CD4-positive, alpha-beta T cell treated with Interleukin-6 for 4 hours (primary cell): Measurements from ENCODE around the gene FHAD1.
"Not testable (repeated sequence)": the region's sequence is repeated elsewhere in the genome, so short reads cannot be mapped to it uniquely, and the experiment has no call there.

Experiments used
- DNase-seq: peaks from one replicate; pipeline ENCODE4 v3.0.0-alpha.2; 2020; ENCODE audit warnings: mixed read lengths

The FHAD1 gene

DNA sequence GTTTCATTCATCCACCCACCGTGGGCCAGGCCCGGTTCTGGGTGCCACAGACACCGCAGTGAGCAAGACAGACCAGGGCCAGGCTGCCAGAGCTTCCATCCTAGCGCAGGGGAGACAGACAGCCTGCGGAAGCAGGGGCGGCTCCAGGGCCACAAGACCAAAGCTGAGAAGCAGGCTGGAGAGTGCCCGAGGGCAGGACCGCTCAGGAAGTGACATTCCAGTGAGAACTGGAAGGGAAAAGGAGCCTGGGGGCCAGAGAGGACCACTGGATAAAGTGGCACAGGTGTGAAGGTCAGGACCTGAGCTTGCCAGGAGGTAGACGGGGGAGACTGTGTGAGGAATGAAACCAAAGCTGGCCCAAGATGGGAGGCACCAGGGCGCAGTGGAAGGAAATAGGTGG lies 103.1 kb downstream of the FHAD1 start:
- no peak for DNase-seq

- DNase-seq = no peak
These were observed 103.7 kb downstream of the FHAD1 start for GRCh38 chr1:15350551-15351200.

DNA sequence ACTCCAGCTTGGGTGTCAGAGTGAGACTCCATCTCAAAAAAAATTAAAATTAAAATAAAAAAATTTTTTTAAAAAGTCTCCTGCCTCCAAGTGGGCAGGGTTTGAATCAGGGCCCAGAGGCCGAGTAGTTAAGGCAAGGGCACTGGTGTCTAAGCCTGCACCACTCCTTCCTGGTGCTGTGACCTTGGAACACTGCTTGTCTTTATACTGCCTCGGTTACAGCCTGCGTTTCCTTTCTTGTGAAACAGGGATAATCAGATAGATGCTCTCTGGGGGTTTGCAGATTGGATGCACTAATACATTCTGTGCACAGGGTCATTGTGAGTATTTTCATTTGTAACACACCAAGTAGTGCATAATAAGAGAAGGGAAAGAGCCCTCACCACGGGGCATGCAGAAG lies 104.3 kb downstream of the FHAD1 start:
- no peak for DNase-seq

GRCh38 chr1:15352128-15352957 lies 105.3 kb downstream of the FHAD1 start:
- peak; percentile 33 for DNase-seq

GRCh38 chr1:15353839-15354579 lies 107.0 kb downstream of the FHAD1 start:
- DNase-seq = no peak

DNA sequence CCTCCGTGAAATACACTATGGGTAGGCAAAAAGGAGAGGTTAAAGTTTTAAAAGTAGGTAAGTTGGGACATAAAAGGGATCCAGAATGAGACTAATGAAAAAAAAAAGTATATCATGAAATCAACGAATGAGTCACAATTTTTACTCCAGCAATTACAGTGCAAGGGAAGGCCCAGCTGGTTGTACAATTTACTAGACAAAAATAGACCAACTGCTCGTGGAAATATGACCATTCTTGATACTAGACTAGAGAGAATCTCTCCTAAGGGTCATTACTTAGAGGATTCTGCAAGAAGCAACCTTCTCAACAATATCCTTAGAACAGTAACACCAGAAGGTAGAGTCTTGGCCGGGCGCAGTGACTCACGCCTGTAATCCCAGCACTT lies 107.5 kb downstream of the FHAD1 start:
- no peak for DNase-seq

DNA sequence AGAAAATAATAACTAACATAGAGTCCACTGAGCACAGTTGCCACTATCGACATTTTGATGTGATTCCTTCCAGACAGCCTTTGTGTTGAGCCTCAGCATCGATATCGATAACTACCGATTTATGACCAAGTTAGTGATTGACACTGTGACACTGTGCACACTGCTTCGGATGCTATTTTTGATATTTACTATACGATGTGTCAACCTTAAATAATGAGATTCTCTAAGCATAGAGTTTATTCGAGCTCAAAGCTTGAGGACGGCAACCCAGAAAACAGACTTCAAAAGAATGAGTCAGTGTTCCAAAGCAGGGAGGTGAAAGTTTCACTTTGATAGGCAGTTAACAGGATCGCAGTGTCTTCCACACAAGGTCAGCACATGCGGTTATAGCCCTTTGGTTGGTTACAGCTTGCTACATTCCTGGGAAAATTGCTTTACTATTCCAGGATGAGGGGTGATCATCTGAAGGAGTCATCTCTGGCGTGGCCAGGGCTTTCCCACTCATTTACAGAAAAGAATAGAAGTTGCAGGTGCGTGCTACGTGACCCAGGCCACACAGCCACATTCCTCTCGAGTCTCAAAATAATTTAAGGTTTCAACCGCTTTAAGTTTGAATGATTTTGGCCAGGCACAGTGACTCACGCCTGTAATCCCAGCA lies 109.1 kb downstream of the FHAD1 start:
- DNase-seq = no peak

DNA sequence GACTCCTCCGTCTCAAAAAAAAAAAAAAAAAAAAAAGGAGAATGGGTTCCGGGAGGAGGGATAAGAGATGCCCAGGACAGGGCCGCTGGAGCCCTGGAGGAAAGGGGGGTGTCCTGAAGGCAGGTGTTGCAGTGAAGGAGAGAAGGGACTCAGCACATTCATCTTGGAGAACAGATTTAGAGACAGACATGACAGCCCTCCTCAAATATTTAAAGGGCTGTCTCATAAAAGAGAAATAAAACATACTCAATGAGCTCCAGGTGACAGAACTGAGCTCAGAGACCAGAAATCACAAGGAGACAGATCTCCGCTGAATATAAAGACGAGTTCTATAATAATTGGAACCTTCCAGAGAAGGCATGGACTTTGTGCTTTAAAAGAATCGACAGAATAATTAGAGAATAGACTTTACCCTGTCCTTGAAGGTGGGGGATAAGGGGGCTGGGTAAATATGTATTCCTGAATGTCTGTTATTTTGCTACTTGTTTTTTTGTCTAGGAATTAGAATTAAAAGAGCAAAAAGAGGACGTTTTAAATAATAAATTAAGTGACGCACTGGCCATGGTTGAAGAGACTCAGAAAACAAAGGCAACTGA lies 110.7 kb downstream of the FHAD1 start:
- no peak for DNase-seq

DNA sequence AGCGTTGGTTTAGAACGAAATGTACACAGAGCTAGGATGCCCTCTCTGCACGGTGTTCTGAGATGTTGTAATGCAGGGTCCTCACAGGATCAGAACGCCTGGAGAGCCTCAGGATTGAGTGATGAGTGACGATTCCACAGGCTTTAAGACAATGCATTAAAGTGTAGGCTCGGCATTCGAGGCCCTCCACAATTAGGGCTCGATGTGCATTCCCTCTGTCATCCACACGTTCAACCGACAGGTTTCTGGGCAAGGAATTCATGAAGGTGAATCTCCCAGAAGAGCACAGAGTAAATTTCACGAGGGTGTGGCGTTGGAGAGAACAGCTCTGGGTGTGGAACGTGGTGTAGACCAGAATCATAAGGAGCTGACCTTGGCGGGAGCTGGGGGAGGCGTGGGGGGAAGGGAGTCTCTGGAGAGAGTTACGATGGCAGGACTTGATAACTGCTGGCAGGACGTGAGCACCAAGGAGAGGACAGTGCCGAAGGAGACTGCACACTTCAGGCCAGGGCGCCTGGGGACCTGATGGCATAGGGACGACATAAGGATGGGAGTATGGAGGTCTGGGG lies 111.6 kb downstream of the FHAD1 start:
- no peak for DNase-seq

- DNase-seq = no peak
These were observed 113.7 kb downstream of the FHAD1 start for GRCh38 chr1:15360700-15361099.

DNA sequence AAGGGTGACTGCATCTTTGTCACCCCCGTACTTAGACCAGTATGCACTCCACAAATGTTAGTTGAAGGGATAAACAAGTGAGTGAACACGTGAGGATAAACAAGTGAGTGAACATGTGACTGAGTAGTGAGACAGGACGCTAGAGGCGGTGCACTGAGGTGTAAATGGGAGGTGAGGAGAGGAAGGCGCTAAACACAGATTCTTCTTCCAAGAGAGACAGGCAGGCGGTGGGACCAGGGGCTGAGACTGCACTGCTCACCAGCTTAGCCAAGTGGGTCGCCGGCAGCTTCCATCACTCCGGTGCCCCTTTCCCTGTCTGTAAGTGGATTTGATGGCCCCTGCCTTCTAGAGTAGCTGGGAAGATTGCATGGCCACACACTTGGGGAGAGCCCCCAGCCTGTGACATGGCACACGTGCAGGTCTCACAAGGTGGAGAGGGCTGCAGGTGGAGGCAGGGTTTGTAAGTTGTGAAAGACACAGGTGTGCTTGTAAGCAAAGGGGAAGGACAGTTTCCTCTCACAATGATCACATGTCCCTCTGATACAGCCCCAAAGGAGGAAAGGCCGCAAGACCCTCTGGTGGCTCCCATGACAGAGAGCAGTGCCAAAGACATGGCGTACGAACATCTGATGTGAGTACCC lies 115.2 kb downstream of the FHAD1 start:
- no peak for DNase-seq

DNA sequence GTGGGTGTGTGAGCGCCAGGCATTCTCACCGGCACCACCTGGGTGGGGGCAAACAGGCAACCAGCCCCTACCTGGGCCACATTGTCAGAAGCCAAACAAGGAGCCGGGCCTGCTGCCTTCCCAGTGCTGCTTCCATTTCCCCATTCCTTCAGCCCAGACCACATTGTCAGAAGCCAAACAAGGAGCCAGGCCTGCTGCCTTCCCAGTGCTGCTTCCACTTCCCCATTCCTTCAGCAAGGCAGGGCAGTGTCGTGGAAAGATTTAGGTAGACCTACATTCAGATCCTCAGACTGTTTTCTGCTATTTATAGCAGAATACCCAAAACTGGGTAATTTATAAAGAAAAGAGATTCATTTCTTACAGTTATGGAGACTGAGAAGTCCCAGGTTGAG lies 115.7 kb downstream of the FHAD1 start:
- DNase-seq = no peak

- DNase-seq = peak; percentile 15
These were observed 117.7 kb downstream of the FHAD1 start for GRCh38 chr1:15364740-15365139.

DNA sequence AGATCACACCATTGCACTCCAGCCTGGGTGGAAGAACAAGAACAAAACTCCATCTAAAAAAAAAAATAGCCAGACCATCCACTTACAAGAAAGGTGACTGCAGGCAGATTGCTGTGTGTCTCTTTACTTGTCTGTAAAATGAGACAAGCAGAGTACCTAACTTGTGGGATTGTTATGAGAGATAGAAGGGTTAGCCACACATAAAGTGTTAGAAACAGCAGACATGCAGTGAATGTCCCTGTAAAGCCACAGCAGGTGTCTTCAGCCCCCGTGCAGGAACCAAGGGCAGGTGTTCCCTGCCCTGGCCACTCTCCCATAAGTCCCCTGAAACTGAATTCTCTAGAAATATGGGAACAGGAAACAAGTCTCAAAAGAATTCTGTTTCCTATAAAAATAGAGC lies 121.9 kb downstream of the FHAD1 start:
- DNase-seq = no peak

DNA sequence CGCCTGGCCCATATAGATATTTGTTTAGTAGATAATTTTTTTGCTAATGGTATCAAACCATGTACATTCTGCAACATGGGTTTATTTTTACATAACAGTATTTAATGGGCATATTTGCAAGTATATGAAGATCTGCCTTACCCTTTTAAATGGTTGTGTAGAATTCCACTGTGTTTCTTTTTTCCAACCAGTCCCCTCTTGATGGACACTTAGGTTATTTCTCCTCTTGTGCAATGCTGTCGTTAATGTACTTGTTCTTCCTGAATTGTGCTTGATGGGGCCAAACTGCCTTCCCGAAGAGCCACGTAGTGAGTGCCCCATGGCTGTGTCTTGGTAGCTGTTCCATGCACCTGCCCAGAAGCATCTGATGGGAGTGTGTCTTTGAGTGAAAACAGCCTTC lies 123.2 kb downstream of the FHAD1 start:
- no peak for DNase-seq

DNA sequence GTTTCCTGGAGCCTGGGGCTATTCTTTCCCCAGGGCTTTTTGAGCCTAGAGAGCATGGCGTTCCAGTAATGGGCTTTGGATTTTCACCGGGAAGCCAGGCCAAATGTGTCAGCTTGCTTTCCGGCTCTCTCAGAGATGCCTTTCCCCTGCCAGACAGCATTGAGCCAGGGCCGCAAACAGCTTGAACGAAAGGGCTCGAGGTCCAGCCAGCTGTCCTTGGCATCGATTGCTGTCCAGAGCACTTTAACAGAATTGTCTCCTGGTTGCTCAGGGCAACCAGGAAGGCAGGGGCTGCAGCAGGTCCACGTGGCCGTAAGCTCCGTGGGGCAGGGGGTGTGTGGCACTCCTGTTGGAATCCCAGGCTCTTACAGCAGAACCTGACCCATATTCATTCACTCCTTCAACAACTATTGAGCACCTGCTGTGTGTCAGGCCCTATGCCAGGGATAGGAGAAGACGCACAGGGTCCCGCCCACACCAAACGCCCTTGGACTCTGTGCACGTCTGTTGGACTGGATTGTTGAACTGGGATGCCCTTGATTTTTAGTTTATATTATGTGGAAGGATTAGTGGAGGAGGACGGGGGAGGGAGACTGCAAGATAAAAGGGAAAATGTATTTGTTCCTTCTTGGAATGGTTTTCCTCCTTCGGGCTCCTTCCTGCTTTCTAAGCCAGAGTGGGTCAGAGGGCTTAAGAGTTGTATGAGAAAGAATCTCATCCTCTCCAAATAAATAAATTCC lies 123.9 kb downstream of the FHAD1 start:
- DNase-seq = no peak

DNA sequence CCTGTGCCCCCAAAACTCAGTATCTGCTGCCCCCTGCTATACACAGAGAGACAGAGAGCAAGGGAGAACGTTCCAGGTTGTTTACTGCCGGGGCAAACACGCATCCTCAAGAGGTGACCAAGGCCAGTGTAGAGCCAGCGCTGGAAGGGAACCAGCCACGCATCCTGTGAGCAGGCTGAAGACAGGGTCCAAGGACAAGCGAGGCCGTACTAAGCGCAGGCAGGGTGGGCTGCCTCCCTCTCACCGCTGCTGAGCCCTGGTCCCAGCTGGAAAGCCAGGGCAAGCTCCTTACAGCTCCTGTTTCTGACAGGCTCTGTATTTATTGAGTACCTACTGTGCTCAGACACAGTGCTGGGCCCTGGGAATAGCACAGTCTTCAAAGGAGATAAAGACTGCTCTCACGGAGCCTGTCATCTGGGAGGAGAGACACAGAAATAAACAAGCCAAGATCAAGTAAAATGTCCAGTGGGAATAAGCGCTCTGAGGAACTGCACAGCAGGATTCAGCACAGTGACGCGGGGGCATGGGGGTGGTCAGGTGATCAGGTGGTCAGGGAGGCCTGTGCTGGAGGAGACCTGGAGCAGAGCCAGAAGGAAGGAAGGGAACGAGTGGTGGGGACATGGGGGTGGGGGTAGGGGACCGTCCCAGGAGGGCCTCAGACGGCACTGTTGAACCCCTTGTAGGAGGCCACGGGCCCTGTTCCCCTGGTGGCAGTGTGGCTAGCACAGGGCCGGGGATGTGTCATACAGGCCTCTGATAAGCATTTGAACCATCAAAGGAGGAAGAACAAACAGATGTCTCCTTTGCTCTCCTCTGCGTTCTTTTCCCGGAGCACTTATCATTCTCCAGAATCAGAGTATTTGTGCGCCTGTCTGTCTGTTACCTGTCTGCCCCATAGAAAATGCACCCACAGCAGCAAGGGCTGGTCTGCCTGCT lies 124.9 kb downstream of the FHAD1 start:
- DNase-seq = no peak

GRCh38 chr1:15378729-15379128 lies 131.7 kb downstream of the FHAD1 start:
- DNase-seq = no peak

GRCh38 chr1:15379151-15379550 lies 132.1 kb downstream of the FHAD1 start:
- DNase-seq = not testable (repeated sequence)
